Measurements from ENCODE around the gene SPTBN1. TPM values are rescaled to one million over a fixed set of nuclear protein-coding genes. Genes with fewer than 3 reads are reported as not detected.
"Not testable (repeated sequence)": the region's sequence is repeated elsewhere in the genome, so short reads cannot be mapped to it uniquely, and the experiment has no call there.

SPTBN1 gene
- total RNA-seq, 1 donor from 2014 or later = 108 TPM

DNA sequence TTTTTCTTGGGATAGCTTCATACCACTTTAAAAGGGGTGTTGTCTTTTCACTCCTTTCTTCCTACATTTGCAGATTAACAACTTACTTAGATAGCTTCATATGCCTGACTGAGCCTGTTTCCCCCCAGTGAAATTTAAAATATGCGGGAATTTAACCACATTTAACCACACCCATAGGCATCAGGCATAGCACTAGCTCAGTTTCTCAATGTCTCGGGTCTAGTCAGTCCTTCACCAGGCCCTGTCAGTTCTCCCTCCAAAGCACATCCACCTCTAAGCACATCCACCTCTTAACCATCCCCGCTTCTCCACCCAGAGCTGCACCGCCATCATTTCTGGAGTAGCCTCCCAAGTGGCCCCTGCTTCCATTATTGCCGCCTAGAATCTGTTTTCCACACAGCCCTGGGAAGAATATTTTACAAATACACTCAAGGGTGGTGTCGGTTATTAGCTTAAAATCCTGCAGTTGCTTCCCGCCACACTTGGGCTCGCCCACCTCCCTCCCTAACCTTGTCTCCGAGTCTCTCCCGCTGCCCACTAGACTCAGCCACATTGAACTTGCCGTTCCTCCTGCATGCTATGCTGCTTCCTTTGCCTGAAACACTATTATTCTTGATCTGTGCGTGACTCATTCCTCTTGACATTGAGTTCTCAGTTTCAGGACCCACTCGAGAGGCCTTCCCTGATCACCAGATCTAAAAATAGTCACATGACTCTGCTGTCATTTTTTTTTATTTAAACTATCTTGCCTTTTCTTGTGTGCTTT is 68.3 kb downstream of the SPTBN1 start:
- DNase-seq (ENCODE audit: low spot score) (no peak), ATAC-seq (no peak)

DNA sequence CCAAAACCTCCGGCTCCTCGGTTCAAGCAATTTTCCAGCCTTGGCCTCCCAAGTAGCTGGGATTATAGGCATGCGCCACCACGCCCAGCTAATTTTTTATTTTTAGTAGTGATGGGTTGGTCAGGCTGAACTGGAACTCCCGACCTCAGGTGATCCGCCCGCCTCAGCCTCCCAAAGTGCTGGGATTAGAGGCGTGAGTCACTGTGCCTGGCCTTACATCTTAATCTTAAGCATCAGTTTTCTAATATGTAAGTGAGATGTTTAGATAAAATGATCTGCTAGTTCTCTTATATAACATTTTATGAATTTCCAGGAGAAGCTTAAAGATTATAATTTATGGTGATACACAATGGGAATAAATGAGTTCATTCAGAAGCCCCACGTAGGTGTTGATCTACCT is 69.2 kb downstream of the SPTBN1 start:
- DNase-seq (ENCODE audit: low spot score) (no peak), ATAC-seq (no peak)

DNA sequence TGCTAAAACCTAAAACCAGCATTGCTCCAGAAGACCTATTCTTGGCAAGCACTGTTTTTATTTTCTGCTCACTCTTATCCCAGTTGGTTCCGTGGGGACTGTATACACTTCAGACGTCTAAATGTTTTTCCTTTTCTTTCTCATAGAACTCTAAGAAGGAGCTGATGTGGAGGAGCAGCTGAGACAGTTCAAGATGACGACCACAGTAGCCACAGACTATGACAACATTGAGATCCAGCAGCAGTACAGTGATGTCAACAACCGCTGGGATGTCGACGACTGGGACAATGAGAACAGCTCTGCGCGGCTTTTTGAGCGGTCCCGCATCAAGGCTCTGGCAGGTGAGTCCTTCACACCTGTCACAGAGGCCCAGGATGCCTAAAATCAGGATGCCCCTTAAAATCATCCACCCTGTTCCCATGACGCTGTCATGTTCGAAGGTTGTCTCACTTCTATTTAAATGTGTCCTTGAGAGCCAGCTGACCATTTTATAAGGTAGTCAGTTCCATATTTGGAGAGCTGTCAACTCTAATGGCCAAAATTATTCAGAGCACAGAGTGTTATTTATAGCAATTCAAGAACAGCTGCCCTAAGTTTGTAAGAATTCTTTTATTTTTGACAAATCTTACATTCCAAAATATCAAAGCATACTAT is 70.2 kb downstream of the SPTBN1 start:
- DNase-seq (ENCODE audit: low spot score) = no peak
- no peak for ATAC-seq

DNA sequence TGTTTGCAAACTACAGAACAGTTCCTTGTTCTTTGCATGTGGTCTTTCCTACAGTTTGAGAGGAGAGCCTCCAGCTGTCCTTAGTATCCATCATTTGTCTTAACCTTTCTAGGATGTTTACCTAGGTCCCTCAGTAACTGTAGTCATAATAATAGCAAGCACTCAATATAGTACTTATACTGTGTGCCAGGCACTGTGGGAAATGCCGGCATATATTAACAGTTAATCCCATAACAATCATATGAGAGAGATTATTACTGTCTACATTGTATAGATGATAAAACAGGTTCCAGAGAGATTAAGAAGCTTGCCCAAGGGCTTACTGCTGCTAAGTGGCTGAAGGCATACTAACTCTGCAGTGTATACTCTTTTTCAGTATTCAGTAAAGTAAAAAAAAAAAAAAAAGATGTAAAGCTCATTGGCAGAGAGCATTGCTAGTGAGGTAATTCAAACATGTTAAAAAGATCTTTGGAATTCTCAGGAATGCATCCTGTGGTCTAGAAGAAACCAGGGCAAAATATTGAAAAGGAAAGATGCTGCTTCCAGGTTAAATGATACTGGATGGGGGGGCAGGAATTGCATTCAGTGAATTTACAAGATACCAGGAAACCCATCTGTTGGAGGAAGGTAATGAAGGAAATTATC is 72.3 kb downstream of the SPTBN1 start:
- DNase-seq (ENCODE audit: low spot score) (no peak), ATAC-seq (no peak)

DNA sequence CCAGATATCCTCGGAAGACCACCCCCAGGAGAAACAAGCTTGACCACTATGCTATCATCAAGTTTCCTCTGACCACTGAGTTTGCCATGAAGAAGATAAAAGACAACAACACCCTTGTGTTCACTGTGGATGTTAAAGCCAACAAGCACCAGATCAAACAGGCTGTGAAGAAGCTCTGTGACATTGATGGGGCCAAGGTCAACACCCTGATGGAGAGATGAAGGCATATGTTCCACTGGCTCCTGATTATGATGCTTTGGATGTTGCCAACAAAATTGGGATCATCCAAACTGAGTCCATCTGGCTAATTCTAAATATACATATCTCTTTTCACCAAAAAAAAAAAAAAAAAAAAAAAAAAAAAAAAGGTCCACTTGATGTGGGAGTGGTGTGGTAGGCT is 73.4 kb downstream of the SPTBN1 start:
- not testable (repeated sequence) for DNase-seq (ENCODE audit: low spot score); ATAC-seq

DNA sequence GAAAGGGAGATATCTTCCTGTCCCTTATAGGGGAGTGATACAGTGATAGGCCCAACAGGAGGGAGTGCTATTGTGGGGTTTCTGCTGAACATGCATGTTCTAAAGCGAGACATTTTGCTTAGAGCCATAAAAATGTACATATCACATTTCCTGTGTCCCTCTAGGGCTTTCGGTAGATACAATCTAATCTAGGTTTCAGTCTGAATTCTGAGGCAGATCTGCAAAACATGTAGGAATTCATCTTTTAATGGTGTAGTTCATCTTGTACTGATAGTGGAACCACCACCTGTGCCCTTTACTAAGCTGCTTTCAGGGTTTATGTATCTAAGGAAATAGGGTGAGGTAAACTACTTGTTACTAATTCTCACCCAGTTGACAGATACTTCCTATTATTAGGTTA is 73.8 kb downstream of the SPTBN1 start:
- no peak for DNase-seq (ENCODE audit: low spot score)
- no peak for ATAC-seq

DNA sequence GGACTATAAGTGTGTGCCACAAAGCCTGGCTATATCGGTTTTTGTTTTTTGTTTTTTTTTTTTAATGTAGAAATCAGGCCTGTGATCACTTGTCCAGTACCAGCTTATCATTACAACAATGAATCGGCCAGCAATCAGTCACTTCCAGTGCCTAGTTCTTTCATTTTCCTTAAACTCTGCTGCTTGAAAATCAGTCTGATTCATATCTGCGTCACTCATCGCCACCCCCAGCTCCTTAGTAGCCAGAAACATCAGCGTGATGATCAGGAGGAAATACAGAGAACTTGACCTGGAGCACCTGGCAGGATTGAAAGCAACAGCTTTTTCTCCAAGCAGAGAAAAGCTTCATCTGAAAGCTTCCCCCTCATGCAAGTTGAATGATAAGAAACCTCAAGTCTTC is 75.4 kb downstream of the SPTBN1 start:
- no peak for ATAC-seq
- no peak for DNase-seq (ENCODE audit: low spot score)

DNA sequence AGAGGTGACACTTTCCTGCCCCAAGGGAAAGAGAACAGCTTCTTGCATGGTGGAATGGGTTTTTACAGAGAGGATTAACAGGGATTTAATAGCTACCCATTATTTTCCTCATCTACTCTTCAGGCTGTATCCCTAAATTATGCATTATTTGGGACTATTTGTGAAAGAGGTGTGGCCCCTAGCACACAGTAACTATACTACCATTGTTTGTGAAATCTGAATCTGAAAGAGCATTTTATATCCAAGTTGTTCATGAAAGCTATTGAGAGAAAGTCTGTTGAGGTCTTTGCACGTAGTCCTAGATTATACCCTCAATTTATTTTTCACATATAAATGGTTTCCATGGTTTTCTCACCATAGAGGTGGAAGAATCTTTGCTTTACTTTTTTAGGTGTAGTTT is 78.1 kb downstream of the SPTBN1 start:
- ATAC-seq = no peak
- no peak for DNase-seq (ENCODE audit: low spot score)

DNA sequence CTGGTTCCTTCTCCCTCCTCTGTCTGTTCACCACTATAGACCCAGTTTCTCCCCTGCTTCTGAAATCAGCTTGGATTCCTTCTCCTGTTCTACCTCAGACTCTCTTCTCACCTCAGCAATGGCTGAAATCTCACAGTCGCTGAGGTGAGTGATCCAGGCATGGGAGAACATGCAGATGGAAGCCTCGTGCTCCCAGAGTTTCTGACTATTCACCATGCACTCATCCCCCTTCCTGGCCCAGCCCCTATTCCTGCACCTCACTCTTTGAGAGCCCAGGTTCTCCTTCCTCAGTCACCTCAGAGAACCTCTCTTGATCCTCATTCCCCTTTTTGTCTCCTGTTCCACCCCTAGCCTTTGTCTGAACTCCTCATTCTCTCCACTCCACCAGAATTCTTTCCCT is 78.5 kb downstream of the SPTBN1 start:
- DNase-seq (ENCODE audit: low spot score) (no peak), ATAC-seq (no peak)

DNA sequence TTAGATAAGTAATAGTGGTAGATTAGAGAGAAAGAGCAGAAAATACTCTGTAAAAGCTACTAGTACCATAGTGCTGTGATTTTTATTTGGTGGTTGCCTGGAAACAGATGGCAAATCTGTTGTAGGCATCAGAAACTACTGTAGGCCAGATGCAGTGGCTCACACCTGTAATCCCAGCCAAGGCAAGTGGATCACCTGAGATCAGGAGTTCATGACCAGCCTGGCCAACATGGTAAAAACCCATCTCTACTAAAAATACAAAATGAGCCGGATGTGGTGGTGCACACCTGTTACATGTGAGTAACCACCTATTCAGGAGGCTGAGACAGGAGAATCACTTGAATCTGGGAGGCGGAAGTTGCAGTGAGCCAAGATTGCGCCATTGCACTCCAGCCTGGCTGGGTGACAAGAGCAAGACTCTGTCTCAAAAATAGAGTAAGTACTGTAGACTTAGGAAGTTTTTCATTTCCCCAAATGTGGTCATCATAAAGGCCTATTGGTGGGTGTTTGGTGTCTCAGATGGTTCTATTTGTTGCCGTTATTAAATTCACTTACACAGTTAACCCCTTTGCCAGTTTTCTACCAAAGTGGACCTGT is 79.6 kb downstream of the SPTBN1 start:
- ATAC-seq (peak; percentile 7), DNase-seq (ENCODE audit: low spot score) (peak; percentile 55)

DNA sequence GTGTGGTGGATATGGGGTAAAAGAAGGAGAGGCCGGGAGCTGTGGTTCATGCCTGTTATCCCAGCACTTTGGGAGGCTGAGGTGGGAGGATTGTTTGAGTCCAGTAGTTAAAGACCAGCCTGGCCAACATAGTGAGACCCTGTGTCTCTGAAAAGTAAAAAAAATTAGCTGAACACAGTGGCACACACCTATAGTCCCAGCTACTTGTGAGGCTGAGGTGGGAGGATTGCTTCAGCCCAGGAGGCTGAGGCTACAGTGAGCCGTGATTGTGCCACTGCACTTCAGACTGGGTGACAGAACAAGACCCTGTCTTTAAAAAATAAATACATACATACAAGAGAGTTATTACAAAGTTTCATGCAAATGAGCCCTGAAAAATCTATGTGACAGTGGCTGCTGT is 80.6 kb downstream of the SPTBN1 start:
- no peak for DNase-seq (ENCODE audit: low spot score)

DNA sequence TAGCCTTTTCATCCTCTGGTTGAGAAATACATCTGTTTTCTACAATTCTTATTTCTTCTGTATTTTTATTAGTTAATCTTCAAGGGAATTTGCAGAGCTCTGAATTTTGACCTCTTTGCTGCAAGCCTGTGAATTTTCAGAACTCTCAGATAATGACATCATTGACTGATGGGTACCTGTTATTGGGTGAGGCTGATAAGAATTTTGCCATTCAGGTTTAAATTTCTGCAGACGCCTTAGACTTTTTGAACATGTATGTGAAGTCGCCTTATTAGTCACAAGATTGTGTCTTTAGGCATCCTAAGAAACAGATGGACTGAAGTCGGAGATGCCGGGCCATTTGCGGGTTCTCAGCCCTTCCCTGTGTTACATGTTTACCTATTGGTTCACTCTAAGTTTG is 82.4 kb downstream of the SPTBN1 start:
- DNase-seq (ENCODE audit: low spot score) (no peak), ATAC-seq (no peak)

More for the DNA sequence above, 80.6 kb downstream of the SPTBN1 start:
- ATAC-seq = no peak

DNA sequence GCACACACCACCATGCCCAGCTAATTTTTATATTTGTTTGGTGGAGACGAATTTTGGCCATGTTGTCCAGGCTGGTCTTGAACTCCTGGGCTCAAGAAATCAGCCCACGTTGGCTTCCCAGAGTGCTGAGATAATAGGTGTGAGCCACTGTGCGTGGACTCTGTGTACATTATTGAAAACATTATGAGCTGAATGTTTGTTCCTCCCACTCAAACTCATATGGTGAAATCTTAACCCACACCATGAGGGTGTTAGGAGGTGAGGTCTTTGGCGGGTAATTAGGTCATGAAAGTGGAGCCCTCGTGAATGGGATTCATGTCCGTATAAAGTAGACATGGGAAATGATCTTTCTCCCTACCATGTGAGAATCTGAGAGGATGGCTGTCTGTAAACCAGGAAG is 83.6 kb downstream of the SPTBN1 start:
- ATAC-seq (no peak), DNase-seq (ENCODE audit: low spot score) (no peak)

DNA sequence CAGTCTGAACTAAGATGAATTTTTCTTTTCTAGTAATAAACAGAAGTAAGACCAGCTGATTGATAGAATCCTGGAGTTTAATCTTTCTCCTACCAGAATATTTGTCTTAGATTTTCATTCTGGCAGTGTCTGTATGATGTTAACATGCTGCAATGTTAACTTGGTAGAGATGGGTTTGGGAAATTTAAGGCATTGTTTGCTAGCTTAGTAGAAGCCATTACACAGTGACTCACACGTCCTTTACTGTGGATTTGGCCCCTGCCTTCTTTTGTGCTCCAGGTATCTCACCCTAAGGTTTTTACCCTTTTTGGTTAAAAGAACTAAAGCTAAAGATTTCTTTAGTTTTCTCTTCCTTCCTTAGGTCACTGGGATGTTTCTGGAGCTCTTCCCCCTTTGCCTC is 84.1 kb downstream of the SPTBN1 start:
- ATAC-seq = no peak

DNA sequence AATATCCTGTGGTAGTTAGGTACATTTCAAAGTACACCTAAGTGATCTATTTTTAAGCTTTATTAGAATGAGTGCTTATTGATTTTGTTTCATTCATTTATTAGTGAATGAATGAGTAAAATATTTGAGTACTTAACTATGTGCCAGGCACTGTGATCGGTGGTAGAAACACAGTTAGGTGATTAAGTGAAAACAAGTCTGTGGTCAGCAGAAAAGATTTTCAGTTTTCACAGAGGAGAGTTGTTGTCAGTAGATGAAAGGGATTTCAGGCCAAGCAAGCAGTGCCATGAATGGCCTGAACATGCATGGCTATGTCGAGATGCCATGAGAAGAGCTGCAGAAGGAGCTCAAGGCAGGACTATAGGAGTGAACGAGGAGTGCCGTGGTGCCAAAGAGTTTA is 85.9 kb downstream of the SPTBN1 start:
- ATAC-seq (no peak), DNase-seq (ENCODE audit: low spot score) (no peak)

More for the DNA sequence above, 84.1 kb downstream of the SPTBN1 start:
- DNase-seq (ENCODE audit: low spot score) = no peak

DNA sequence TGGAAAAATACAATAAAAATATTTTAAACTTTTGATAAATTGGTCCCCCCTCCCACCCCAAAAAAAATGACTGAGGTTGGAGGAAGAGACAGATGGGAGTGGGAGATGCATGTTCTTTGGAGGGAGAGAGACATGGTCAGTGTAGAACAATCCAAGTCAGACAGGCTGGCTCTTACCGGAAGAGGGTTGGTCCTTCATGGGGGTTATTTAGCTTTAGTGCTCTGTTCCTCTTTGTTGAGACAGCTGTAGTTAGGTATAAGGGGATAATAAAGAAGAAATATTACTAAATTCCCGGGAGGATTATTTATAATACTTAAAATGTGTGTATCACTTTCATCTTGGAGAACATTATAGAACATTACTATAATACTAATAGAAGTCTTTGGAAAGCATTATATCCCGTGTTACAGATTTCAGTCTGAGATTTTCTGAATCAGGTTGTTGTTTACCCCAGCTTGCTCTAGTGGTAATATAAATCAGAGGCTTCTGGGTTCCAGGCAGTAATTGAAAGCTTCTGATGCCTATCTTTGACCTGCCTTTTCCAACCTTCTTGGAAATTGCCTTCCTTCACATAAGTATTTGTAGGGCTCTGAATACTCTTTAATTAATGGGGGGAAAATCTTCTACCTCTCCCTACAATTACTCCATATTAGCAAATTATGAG is 87.7 kb downstream of the SPTBN1 start:
- no peak for DNase-seq (ENCODE audit: low spot score)
- ATAC-seq = no peak

DNA sequence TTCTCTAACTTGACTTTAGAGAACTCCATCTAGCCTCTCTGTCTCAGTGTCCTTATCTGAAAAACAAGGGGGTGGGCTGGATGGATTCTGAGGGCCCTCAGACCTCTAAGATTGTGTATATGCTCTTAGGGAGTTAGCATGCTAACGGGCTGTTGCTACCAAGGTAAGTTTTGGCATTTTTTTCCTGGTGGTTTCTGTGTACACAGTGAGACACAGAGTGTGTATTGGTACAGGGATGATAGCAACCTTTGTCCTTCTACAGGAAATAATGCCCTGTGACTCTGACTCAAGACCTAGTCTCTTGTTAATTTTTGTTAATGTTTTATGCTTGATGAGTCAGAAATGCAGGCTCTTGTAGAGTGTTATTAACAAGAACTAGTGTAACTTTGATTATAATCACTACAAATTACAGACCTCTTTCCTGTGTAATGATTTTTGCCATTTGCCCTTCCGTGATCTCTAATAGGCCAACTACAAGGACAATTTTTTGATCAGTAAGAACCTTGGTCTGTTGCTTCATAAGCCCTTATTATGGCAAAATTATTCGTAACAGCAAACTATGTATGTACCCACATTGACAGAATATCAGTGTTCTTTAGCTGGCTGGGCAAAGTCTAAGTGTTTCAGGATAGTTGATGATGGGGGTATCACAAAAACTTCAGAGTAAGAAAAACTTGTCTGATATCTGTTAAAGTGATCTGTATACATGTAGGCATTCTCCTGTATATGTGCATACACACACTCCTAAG is 89.7 kb downstream of the SPTBN1 start:
- ATAC-seq = peak; percentile 94
- no peak for DNase-seq (ENCODE audit: low spot score)

DNA sequence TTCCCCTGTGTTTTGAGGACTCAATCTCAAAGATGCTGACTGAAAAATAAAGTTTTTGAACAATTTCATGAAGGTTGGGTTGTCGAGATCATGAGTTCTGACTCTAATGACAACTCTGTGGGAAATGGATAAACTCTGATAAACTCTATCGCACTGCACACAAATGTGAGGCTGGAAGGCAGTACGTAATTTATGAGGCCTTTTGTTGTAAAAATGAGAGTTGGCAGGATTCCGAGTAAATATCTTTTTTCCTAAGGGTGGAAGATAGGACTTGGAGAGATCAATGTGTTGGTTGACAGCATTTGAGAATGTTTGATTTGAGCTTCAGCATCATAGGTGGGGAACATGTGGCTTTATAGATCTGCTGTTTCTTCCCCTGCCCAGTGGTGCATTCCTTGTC is 90.4 kb downstream of the SPTBN1 start:
- ATAC-seq (no peak), DNase-seq (ENCODE audit: low spot score) (no peak)

DNA sequence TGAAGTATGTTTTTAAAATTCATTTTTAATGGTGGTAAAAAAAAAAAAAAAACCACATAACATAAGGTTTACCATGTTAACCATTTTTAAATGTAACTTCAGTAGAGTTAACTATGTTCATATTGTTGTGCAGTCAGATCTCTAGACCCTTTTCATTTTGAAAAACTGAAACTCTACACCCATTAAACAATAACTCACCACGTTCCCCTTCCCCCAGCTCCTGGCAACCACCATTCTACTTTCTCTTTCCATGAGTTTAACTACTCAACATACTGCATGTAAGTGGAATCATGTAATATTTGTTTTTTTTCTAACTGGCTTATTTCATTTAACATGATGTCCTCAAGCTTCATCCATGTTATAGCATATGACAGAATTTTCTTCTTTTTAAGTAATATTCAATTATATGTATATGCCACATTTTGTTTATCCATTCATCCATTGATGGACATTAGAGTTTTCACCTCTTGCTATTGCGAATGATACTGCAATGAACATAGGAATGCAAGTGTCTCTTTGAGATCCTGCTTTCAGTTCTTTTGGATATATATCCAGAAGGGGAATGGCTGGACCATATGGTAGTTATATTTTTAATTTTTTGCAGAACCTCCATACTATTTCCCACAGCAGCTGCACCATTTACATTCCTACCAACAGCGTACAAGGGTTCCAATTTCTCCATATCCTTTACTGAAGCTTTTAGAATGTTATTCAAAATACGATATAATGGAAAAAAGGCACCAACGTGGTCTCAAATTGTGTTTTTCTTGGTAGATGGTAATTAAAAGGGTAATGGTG is 91.0 kb downstream of the SPTBN1 start:
- DNase-seq (ENCODE audit: low spot score) (no peak), ATAC-seq (no peak)

DNA sequence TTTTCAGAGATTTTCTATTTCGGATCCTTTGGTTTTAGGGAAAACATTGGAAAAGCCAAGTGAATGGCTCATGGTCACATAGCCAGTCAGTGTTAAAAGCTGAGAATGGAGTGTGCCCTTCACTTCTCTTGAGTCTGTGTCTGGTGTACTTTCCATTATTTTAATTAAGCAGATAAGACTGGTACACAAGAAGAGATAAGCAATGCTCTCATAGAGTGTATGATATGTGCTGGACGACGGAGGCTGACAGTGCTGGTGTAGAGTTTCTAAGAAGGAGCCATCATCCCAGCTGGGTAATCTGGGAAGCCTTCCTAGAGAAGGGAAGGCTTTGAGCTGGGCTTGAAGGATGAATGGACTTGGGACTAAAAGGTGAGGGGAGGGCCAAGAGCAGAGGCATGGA is 93.3 kb downstream of the SPTBN1 start:
- ATAC-seq (no peak), DNase-seq (ENCODE audit: low spot score) (no peak)
